ENCODE results near the gene CYGB.
"Not testable (repeated sequence)": the region's sequence is repeated elsewhere in the genome, so short reads cannot be mapped to it uniquely, and the experiment has no call there.

CYGB gene

DNA sequence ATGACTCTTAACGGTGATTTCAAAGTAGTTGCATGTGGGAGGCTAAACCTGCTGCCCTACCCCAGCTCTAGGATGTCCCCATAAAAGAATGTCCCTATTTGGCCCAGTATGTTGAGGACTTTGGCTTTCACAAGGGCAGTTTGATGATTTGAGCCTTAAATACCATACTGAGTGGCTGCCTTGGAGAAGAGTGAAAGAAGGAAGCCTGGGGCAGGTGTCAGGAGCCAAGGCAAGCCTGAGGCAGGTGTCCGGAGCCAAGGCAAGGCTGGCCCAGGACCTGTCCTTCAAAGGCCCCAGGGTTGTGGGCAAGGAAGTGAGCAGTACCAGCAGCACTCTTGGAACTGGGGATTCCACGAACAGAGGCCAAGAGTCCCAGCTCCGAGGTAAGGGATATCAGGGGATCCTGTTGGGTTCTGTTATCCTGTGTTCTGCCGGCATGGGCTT is 29.5 kb upstream of the CYGB start:
- no peak for DNase-seq

DNA sequence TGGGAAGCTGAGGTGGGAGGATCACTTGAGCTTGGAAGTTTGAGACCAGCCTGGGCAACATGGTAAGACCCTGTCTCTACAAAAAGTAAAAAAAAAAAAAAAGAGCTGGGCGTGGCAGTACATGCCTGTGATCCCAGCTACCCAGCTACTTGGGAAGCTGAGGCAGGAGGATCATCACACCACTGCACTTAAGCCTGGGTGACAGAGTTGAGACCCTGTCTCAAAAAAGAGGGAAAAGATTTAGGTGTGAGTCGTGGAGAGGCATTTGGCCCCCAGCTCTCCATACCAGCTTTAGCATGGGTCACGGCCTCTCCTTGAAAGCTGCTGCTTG is 29.1 kb upstream of the CYGB start:
- no peak for DNase-seq

DNA sequence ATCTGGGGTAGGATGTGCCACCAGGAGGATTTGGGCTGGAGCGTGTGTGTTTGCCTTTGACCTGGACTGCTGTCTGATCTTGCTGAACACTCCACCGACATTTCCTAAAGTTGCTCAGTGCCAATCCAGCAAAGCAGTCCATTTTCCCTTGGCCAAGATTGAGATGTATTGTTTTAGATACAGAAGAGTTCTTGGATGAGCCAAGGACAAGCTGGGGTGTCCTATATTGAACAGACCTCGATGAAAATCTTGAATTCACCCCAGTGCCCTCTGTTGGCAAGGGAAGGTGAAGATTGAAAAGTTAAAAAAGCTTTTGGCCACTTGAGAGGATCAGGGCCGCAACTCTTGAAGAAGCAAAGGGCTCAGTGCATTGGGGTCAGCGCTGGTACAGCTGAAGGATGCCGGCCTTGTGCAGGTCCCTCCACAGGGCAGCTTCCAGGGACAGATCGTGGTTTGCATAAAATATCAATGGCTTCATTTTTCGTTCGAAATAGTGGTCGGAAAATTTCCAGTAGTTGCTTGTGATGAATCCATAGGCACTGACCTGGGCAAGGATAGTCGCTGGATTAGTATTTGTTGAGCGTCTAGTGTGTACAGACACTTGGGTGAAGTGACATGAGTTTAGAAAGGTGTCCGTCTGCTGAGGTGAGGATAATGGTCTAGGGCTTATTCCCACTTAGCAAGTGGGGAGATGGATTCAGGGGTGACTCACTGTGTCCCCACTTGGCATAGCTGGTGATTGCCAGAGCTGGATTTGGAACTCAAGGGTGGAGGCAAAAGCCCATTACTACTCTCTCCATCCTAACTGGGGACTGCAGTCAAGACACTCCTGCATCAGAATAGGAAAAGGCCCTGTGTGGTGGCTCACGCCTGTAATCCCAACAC is 28.5 kb upstream of the CYGB start:
- DNase-seq, result no peak

DNA sequence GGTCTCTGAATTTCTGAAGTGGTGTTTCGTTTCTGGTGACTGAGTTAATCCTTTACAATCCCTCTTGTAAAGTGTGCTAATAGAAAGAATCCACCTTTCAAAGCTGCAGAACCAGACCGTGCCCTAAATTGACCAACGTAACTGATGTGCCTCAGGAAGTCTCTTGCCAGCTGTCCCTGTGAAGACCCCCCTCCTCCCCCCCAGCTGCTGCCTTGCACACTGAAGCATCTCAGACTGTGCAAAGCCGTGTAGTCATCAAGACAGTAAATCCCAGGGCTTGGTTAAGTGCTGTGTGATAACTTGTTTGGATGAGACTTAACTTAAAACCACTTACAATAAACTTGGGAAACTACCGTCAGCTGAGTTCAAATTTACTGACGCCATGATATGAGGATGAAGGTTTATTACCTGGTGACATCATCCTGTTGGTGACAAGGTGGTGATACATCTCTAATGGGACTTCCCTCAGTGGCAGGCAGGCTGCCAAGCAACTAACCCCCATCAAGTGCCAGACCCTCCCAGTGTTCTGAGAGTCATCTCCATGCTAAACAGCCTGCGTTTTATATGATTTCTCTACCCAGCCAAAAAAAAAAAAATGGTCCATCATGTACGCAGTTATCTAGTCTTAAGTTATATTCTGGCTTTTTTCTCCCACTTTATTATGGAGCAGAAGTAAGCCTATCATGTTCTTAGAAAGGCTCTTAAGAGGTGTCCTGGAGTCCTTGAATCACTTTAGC is 27.6 kb upstream of the CYGB start:
- not testable (repeated sequence) for DNase-seq

DNA sequence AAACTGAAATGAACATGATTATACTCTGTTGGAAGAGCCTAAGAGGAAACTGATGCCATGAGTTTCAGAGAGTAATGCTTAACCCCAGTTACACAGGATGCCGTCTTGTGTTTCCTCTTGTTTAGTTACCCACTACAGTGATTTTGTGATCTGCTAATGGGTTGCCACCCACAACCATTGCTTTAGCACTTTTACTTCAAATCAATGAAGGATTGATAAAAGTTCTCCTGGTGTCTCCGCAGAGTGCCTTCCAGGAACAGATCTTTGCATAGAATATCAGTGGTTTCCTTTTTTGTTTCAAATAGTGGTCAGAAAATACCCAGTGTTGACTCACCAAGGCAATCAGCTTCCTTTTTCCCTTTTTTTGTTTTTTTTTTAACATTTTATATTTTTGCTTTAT is 25.9 kb upstream of the CYGB start:
- DNase-seq, result not testable (repeated sequence)

DNA sequence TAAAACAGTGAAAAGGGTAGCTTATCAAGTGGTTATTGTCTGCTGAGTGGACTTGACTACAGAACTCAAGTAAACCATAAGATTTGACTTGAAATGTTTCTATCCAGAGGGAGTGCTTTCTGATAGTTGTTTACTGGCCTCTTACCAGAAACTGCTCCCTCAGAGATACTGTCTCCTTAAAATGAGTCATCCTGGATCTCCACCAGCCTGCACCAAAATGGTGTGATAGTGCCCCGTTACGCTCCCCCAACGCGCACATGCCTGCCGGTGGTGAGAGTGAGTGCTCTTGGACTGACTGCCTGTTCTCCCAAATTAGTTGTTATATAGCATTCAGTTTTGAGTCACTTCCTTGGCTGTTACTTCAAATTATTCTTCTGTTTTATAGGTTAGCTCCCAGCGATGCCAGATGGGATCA is 25.2 kb upstream of the CYGB start:
- no peak for DNase-seq

DNA sequence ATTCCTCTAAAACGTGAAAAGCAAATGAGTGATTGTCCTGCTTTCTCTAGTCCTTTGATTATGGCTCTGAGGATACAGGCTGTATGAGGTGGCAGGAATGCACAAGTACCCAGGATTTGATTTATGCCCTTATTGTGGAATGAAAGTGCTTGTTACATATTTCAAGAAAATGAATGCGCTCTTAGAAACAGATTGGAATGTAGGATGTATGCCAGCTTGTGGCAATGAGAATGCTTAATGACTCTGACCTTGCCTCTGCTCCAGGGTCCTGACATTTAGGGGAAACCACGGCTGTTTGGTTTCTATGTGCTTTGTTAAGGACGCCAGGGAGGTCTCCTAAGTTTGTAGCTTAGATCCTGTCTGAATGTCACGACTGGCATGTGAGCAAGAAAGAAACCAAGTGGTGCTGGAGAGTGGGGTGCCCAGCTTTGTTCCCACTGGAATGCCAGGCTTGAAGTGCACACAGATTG is 24.3 kb upstream of the CYGB start:
- DNase-seq, result no peak

DNA sequence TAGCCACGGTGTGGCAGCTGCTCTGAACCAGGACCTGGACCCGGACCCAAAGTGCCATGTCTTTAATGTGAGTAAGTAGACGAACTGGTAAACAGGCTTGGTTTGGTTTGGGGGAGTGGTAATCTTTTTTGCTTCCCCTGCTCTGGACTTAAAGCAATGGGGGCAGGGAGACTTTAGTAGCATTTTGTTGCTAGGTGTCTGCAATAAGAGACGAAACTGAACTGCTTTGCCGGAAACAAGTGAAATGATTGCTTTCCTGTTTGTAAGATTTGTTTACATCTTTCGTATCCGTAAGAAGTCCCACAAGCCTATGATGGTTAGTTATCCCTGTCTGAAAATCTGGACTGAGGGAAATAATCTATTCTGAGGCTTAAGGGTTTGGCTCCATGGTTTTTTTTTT is 23.8 kb upstream of the CYGB start:
- no peak for DNase-seq

DNA sequence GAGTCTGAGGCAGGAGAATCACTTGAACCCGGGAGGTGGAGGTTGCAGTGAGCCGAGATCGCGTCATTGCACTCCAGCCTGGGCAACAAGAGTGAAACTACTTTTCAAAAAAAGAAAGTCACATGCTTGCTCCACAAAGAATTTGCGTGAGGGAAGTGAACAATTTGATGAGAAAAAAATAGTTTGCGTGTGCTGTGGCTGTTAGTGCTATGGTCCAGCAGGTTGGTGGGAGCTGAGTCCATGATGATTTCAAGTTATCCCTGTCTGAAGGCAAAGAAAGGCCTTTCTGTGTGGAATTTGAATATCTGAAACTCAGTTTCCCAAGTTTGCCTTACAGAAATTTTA is 23.3 kb upstream of the CYGB start:
- no peak for DNase-seq

DNA sequence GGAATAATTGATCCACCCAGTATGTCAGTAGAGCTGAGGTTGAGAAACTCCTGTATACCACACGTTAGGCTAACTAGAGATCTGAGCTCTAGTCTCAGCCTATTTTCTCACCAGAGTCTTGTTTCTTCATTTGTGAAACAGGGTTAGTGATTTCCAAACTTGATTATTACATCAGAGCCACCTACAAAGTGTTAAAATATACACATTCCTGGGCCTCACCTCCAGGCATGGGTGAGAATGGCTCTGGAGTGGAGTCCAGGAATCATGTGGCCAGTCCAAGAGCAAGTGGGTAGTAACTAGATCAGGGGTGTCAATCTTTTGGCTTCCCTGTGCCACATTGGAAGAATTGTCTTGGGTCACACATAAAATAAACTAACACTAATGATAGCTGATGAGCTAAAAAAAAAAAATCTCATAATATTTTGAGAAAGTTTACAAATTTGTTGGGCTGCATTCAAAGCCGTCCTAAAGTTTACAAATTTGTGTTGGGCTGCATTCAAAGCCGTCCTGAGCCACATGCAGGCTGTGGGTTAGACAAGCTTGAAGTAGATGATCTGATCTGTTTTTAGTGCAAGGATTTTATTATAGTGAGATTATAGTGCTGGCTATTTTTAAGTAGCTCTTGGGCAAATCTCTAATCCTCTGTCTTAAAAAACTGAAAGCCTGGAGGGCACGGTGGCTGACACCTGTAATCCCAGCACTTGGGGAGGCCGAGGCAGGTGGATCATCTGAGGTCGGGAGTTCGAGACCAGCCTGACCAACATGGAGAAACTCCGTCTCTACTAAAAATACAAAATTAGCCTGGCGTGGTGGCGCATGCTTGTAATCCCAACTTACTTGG is 22.7 kb upstream of the CYGB start:
- DNase-seq, result no peak

DNA sequence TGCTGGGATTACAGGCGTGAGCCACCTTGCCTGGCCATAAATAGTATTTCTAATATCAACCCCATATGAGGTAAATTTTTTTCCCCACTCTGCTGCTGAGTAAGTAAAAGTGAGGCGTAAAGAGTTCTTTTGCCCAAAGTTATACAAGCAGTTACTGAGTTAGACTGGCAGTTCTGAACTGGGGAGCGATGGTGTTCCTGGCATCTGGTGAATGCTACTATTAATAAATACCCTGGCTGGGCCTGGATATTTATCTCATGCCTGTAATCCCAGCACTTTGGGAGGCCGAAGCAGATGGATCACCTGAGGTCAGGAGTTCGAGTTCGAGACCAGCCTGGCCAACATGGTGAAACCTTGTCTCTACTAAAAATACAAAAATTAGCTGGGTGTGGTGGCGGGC is 22.0 kb upstream of the CYGB start:
- not testable (repeated sequence) for DNase-seq

DNA sequence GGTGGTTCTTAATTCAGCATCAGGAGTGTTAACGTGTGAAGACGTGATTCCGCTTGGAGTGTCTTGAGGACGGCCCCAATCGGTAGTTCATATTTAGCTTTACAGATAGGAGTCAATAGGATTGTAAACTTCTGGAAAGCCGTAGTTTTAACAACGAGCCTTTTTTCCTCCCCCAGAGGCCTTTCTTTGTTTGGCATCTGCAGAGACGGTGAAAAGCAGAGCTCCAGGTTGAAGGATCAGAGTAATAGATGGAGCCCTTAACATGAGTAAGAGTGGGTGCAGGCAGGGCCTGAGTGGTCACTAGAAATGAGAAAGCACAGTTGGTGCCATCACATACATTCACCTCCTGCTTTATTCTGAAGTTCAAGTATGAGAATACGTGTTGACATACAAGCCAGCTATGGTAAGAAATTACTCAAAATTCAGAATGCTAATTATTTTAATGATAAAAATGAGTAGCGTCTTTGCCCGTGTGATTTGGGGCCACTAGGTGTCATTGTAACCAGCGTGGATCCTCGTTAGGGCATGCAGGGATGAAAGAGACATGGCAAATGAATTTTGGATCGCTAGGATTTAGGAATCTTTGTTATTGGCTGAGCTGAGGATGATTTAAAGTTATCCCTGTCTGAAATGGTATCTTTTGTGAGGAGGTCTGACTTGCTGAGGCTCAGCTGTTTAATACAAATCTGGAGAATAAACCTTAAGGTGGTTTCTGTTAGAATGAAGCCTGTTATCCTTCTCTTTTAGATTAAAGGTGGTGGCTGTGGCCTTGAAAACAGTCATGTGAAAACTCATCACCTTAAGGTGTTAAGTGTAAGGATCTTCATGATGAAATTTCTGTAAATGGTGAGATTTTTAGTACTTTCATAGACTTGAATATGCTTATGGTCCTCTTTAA is 20.9 kb upstream of the CYGB start:
- no peak for DNase-seq

DNA sequence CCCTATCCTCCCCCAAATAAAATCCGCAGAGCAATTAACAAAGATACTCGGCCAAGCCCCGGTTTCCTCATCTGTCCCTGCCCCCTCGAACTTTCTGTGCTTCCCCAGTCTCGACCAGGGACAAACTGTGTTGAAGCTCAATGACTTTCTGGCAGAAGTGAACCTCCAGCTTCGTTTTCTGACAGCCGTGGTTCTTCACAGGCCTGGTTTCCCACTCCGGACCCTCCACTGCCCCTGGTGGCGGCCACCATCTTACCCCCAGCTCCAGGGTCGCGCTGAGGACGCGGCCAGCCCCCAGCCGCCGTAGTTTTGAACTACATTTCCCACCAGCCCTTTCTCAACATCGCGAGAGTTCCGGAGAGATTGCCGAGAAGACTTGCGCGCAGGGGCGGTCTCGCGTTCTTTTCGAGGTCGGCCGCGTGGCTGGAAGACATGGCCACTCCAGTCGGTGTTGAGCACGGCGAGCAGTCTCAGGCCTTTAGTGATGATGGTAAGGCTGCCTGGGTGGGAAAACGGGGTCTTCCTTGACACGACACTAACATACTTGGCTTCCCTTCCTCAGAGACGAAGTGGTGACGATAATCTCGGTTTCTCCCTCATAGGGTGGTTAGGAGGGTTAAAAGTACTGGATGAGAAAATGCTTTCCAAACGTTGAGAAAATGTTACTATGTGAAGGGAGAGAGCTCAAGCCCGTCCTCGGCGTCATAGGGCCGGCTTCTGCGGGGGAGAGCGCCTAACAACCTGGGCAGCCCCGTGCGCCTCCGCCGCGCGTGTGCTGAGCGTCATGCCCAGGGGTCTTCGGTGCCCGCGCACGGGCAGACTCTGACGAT is 20.1 kb upstream of the CYGB start:
- peak; percentile 91 for DNase-seq

DNA sequence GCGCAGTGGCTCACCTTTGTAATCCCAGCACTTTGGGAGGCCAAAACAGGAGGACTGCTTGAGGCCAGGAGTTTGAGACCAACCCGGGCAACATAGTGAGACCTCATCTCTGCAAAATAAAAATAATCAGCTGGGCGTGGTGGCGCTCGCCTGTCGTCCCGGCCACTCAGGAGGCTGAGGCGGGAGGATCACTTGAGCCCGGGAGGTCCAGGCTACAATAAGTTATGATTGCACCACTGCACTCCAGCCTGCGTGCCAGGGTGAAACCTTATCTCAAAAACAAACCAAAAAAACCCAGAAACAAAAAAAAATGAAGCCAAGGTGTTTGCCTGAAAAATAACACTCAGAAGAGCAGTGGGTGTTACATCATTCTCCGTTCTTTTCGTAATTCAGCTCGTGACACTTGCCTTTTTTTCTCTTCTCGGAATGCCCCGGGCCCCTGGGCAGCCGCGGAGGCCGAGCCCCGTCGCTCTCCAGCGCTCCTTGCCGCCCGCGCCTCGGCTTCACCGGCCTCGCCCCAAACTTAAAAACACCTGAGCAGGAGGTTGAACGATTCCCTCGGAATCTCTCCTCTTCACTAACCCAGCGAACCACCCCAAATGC is 19.4 kb upstream of the CYGB start:
- DNase-seq, result no peak

DNA sequence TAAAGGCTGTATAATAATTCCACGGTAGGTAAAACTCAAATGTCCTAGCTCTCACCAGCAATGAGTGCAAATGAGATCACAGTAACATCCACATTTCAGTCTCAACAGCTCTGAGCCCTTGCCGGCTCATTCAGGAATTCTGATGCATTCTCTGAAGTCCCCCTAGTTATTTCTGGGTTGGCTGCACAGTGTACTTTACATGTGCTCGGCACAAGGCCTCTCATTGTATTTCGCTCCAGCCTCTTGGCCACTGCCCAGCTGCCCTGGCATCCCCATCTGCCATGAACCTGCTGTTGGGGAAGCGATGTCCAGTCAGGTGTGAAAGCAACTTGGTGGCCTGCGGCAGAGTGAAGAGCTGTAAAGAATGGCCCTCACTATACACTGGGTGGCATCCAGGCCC is 16.6 kb upstream of the CYGB start:
- no peak for DNase-seq

DNA sequence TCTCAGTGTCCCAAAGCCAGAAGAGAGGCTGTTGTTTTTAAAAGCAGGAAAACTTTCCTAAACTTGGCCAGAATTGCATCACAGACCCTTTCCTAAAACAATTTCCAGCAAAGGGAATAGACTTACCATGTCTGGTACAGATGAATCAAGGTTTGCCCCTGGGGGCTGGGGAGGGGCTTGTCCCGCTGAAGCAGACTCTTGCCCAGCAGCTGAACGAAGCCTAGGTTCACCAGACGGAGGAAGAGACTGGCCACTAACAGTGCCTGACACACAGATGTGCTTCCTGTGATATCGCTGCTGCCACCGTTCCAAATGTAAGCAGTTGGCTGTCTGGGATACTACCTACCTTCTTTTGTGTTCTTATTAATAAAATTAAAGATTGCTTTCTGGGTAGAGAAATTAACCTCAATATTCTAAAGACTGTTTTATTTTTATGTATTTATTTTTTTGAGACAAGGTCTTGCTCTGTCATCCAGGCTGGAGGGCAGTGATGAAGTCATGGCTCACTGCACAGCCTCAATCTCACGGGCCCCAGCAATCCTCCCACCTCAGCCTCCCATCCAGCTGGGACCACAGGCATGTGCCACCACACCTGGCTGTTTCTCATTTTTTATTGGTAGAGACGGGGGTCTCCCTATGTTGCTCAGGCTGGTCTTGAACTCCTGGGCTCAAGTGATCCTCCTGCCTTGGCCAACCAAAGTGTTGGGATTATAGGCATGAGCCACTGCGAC is 15.8 kb upstream of the CYGB start:
- DNase-seq, result no peak

DNA sequence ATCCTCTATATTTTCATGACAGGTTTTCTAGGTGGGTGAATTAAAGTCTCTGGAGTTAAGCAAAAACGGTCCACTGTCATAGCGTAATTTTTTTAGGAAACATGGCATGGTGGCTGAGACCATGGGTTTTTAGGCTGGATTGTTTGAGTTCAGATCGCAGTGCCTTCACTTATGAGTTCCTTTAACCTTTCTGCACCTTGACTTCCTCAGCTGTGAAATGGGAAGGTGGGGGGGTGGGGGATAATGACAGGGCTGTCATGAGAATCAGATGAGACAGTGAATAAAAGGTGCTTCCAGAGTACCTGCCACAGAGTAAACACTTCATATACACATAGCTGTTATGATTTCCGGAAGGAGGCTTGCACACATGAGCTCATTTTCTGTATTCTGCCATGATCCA is 14.2 kb upstream of the CYGB start:
- no peak for DNase-seq

DNA sequence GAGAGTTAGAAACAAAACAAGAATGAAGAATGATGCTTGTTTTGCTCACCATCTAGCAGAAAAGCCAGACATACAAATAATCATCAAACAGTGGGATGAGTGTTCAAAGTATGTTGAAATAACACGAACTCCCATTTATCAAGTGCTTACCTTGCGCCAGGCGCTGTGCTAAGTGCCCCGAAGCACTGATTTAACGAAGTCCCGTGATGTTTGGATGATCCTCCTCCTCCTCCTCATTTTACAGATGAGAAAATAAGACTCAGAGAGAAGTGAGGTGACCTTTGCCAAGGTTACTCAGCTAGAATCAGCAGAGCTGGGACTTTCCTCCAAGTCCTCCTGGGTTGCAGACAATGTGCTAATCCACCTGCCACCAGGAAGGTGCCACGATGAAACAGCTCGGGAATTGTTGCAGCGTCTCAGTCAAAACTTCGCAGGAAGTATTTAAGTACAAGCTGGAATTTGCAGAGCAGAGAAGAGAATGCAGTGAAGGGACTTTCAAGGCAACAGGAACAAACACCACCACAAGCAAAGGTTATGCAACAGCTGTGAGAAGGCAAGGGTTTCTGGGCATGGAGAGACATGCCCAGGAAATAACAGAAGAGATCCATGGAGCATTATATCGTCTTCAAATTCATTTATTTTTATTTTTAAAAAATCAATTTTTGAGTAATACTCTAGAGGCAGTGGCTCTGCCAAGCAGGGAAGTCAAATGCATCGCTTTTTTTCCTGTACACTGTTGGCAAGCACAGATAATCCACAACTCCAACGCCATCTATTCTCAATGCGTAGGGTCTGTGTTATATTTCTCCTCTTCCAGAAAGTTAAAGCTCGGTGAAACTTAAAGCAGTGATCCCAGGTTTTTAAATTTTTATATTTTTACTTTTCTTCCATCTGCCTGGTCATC is 13.5 kb upstream of the CYGB start:
- DNase-seq, result no peak

DNA sequence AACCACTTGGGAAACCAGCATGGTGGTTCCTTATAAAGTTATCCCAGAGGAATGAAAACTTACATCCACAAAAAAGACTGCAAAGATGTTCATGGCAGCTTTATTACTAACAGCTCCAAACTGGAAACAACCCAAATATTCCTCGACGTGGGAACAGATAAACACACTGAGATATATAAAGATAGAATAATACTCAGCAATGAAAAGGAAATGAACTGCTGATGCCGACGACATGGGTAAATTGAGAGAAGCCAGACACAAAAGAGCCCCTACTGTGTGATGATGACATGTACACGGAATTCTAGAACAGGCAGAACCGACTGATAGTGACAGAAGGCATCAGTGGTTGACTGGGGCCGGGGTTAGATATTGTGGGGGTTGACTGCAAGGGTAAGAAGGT is 12.0 kb upstream of the CYGB start:
- DNase-seq, result no peak
